ENCODE results near the gene SUCLG2.
"Not testable (repeated sequence)": the region's sequence is repeated elsewhere in the genome, so short reads cannot be mapped to it uniquely, and the experiment has no call there.

Gene SUCLG2

GRCh38 chr3:67557848-67558355 lies 96.5 kb downstream of the SUCLG2 start:
- DNase-seq = peak; percentile 89

DNA sequence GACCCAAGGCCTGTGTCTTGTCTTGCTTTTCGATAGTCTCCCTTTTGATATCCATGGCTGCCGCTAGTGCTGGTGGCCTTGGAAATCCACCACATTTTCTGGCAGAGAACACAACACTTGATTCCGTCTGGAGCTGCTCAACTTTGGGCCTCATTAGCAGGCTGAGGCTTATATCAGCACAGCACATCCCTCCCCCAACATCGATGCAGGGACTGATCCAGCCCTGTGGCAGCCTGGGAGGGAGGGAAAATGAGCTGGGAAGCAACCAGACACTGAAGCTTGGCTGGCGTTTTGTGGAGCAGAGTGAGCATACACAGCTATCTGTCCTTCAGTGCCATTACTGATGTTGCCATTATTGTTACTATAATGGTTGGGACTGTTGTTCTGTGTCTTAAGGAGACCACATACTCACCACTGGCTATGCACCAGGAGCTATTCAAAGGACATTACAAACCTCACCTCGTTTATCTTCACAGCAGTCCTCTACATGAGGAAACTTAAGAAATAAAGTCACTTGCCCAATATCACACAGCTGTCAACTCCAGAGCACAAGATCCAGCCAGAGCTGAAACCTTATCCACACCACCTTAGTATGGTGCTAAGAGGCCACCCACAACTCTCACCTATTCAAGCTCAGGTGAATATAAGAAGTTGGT lies 102.9 kb downstream of the SUCLG2 start:
- no peak for DNase-seq

GRCh38 chr3:67550541-67550940 lies 103.9 kb downstream of the SUCLG2 start:
- peak; percentile 24 for DNase-seq

- not testable (repeated sequence) for DNase-seq
Measured at GRCh38 chr3:67542502-67543250, 111.7 kb downstream of the SUCLG2 start.

GRCh38 chr3:67540198-67540894 lies 114.1 kb downstream of the SUCLG2 start:
- no peak for DNase-seq

- not testable (repeated sequence) for DNase-seq
Measured at GRCh38 chr3:67537203-67537602, 117.2 kb downstream of the SUCLG2 start.

DNA sequence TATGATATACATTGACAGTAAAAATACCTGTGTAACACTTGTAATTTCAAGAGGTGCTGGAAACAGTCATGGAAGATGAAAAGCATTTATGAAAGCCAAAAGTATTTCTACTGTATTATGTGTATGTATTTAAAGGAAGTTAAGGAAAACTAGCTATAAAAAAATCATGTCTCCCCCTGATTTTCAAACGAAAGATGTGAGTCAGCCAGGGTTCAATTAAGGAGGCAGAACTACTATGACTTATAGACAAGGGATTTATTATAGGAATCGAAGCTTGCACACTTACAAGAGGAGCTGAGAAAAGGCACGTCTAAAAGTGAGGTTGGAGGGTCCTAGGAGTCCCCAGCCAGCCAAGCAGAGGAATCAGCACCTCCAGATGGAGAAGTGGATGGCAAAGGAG lies 119.4 kb downstream of the SUCLG2 start:
- no peak for DNase-seq

GRCh38 chr3:67534594-67534993 lies 119.8 kb downstream of the SUCLG2 start:
- no peak for DNase-seq

DNA sequence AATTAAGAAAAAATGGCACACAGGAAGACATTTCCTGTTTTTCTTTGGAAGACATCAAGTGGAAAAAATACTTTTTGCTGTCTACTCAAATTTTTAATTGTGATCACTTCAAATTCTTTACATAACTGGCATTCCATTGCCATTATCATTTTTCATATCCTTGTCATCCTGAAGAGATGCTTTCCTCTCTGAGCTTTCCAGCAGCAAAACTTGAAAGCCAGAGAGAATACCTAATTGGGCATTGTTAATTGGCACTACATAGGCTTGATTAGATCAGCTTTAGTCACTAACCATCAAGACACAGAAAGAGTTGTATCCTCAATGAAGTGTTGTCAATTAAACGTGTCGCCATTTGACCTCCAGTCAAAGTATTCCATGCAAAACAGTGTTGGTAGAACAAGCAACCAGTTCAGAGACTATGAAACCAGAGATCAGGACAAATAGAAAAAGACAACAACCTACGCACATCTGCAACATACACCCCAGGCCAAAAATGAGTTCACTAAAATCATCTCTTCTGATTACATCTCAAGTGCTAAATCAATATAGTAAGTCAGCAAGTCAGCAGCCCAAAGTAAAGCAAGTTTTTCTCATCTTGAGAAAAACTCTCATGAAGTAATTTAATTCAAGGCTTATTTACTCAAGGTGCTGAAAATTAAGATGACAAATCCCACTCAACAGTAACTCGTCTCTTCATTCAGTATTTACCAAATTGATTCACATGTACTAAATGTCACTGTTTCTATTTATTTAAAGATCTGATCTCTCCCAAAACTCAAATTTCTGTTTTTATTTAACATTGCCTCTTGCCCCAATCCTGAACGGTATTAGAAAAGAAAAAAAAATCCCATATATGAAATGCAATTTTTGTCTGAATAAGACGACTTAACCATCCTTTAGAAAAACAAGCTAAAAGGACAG lies 123.0 kb downstream of the SUCLG2 start:
- no peak for DNase-seq

DNA sequence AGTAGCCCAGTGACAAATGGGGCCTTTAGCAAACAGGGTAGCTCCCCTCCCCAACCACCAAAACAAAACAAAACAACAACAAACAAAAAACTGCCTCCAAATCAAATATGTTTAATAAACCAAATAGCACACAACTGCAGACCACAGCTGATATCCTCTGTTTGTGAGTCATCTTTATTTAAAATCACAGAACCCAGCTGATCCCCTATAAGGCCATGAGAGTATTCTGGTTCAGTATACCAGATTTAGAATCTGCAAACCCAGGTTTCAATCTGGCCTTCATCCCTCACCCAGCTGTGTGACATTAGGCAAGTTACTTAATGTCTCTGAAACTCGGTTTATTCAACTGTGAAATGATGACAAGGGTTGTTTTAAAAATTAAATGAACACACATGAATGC lies 124.5 kb downstream of the SUCLG2 start:
- DNase-seq = no peak

- DNase-seq = peak; percentile 35
Measured at GRCh38 chr3:67529337-67529736, 125.1 kb downstream of the SUCLG2 start.

DNA sequence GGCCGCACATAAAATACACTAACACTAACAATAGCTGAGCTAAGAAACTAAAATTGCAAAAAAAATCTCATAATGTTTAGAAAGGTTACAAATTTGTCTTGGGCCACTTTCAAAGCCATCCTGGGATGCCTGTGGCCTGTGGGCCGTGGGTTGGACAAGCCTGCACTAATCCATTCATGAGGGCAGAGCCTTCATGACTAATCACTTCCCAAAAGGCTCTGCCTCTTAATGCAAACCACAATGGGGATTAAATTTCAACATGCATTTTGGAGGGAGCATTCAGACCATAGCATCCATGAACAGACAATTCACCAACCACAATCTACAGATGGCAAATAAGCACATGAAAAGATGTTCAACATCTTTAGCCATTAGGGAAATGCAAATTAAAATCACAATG lies 128.2 kb downstream of the SUCLG2 start:
- peak; percentile 14 for DNase-seq

GRCh38 chr3:67524046-67524445 lies 130.4 kb downstream of the SUCLG2 start:
- DNase-seq = no peak

GRCh38 chr3:67522081-67522480 lies 132.3 kb downstream of the SUCLG2 start:
- no peak for DNase-seq

DNA sequence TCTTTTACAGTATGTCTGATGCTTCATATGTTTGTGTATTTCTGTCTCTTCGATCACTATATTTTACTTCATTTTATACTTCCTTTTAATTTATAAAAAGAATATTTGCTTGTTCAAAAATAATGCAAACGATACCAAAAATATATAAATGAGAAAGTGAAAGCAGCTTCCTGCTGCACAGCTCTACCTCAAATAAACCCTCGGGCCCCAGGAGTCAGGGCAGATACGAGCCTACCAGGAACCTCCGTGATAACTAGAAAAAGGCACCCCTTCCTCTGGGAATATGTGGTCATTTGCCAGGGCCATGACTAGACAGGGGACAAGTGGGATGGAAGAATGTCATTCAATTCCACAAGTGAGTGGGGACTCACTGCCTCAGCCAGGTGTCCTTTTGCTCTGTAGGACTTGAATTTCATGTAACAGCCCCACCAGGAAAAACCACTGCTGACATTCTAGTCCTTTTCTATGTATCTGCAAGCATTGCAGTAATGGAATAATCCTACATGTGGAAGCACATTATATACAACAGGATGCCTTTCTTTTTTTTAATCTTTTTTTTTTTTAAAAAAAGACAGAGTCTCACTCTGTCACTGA lies 133.3 kb downstream of the SUCLG2 start:
- DNase-seq = no peak

GRCh38 chr3:67518236-67518635 lies 136.2 kb downstream of the SUCLG2 start:
- DNase-seq = peak; percentile 93

GRCh38 chr3:67517781-67518180 lies 136.6 kb downstream of the SUCLG2 start:
- peak; percentile 54 for DNase-seq

GRCh38 chr3:67516496-67516895 lies 137.9 kb downstream of the SUCLG2 start:
- DNase-seq = peak; percentile 6

DNA sequence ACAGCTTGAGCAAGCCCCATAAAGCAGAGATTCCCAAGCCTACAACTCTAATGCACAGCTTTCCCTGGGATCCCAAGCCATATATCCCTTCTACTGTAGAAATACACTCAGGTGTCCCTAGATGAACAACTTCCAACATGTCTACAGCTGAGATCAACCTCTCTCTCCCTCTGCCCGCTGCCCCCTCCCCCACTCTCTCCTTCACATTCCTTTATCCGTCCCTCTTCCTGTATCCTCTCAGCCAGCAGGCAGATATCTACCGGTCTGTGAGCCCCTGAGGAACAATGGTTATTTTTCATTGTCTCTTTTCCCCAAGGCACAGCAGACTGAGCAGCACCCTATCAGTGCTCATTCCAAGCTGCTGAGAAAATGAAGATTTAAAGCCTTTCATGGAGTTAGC lies 138.6 kb downstream of the SUCLG2 start:
- no peak for DNase-seq

- peak; percentile 4 for DNase-seq
Measured at GRCh38 chr3:67509471-67510075, 144.8 kb downstream of the SUCLG2 start.

- no peak for DNase-seq
Measured at GRCh38 chr3:67507584-67507983, 146.8 kb downstream of the SUCLG2 start.

GRCh38 chr3:67500709-67501108 lies 153.7 kb downstream of the SUCLG2 start:
- no peak for DNase-seq
